Ishikawa (cell line): Measurements from ENCODE around the gene MED26.
A peak's percentile ranks its signal among the peaks of the same experiment; 100 is the strongest.

Experiments
- CREB1 ChIP-seq: IDR thresholded peaks from 2 replicates; pipeline ENCODE4 v1.6.1; 2012; ENCODE audit warnings: low read depth
- RAD21 ChIP-seq: IDR thresholded peaks from 2 replicates; pipeline ENCODE4 v1.6.1; 2012; ENCODE audit warnings: low read depth
- TCF12 ChIP-seq: IDR thresholded peaks from 2 replicates; pipeline ENCODE4 v1.6.1; 2012; ENCODE audit warnings: low read depth
- TEAD4 ChIP-seq: IDR thresholded peaks from 2 replicates; pipeline ENCODE4 v1.6.1; 2012
- USF1 ChIP-seq: IDR thresholded peaks from 2 replicates; pipeline ENCODE4 v1.6.1; 2012
- YY1 ChIP-seq: IDR thresholded peaks from 2 replicates; pipeline ENCODE4 v1.6.1; 2012; ENCODE audit warnings: low read depth
- ZBTB7A ChIP-seq: IDR thresholded peaks from 2 replicates; pipeline ENCODE4 v1.6.1; 2012; ENCODE audit warnings: low read depth
- TF ChIP-seq, protein P1 (sequence below): IDR thresholded peaks from 2 replicates; pipeline ENCODE4 v1.6.1; 2012; ENCODE audit warnings: low read depth, mild to moderate bottlenecking

Gene MED26

DNA sequence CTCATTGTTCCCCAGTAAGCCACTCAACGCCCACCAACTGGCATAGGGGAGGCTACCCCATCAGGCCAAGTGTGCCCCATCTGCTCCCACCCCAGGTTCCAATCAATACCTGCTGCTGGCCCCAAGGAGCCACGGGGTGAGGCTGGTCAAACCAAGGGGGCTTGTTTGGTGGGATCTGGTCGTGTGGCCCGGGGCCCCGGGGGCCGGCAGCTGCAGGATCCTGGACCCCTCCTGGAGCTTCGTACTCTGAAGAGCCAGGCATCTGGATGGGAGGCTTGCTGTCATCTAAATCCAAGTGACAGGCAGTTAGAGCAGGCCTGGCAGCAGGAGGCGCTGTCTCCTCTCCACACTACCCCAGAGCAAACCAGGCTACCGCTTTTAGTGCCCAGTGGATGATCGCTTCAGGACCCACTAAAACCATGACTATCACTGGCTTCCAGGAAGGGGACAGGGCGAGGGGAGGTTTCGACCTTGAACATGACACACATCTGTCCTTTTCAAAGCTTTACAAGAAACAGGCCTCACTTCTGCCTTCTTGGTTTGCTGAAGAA lies 100.0 kb downstream of the MED26 start:
- no peak for TF ChIP-seq CREB1
- no peak for TF ChIP-seq TCF12
- TF ChIP-seq, protein P1, sequence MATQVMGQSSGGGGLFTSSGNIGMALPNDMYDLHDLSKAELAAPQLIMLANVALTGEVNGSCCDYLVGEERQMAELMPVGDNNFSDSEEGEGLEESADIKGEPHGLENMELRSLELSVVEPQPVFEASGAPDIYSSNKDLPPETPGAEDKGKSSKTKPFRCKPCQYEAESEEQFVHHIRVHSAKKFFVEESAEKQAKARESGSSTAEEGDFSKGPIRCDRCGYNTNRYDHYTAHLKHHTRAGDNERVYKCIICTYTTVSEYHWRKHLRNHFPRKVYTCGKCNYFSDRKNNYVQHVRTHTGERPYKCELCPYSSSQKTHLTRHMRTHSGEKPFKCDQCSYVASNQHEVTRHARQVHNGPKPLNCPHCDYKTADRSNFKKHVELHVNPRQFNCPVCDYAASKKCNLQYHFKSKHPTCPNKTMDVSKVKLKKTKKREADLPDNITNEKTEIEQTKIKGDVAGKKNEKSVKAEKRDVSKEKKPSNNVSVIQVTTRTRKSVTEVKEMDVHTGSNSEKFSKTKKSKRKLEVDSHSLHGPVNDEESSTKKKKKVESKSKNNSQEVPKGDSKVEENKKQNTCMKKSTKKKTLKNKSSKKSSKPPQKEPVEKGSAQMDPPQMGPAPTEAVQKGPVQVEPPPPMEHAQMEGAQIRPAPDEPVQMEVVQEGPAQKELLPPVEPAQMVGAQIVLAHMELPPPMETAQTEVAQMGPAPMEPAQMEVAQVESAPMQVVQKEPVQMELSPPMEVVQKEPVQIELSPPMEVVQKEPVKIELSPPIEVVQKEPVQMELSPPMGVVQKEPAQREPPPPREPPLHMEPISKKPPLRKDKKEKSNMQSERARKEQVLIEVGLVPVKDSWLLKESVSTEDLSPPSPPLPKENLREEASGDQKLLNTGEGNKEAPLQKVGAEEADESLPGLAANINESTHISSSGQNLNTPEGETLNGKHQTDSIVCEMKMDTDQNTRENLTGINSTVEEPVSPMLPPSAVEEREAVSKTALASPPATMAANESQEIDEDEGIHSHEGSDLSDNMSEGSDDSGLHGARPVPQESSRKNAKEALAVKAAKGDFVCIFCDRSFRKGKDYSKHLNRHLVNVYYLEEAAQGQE = no peak
- TF ChIP-seq ZBTB7A = no peak
- peak; percentile 35 for TF ChIP-seq RAD21
- TF ChIP-seq USF1 = no peak

DNA sequence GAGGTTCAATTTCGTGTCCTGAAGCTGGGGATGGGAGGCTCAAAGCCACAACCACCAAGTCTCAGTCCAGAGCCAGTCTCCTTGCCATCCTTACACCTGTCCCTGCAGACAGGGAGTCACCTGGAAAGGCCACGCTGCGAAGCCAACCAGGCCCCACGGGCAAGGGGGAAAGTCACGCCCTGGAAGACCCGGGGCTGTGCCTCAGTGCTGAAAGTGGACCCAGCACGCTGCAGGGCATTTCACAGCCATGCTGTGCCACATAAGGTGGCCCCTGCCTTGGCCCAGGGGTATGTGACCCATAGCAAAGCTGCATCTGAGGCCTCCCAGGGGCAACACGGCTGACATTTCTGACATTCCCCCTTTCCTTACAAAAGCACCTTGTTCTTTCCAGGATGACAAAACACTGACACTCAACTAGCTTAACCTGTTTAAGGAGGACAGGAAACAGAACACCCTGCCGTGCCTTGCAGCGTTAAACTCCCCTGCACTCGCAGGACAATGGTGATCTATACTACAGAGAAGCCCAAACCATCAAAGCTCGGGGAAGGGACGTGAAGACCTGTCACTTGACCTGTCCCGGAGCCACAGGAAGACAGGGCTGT lies 100.6 kb downstream of the MED26 start:
- TF ChIP-seq ZBTB7A (no peak; the same call in 1 of the 2 replicates), YY1 (no peak), TEAD4 (0 out of 2 replicates have a peak, but pooled peaks have one; percentile 32)

DNA sequence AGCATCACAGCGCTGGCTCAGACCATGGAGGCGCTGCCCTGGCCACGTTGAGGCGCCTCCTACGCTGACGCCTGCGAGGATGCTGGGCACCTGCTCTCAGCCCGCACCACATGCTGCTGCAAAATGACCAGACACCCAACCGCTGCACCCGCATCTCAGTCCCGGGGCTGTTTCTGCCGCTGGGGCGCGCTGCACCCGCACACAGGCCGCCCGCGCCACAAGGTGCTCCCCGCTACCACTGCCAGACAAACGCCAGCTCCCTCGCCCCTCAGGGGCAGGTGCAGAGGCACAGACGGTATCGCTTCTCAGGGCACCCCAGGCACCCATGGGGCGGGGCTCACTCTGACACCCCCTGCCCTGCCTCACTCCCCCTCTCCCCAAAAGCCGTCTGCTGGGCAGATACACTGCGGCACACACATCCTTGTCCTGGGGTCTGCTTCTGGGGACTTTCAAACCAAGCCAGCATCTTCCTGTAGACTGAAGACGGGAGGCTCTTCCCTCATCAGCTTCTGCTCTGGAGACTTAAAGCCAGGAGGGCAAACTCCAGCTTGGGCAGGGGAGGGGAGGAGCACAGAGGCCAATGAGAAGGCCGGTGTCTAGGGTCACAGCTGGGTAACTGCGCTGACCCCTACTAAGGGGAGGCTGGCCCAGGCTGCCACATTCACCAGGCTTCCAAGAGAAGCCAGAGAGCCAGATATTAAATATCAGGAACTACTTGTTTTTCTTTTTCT lies 102.1 kb downstream of the MED26 start:
- TF ChIP-seq TCF12 (no peak), YY1 (no peak)

GRCh38 chr19:16524991-16525734 lies 102.8 kb downstream of the MED26 start:
- TF ChIP-seq CREB1 (no peak), RAD21 (no peak), TCF12 (no peak)
